Ureter (tissue), 1 donor: ENCODE results near the gene CCDC179. TPM values are rescaled to one million over a fixed set of nuclear protein-coding genes. Genes with fewer than 3 reads are reported as not detected.

Source experiments
- DNase-seq: peaks from one replicate; pipeline ENCODE4 v3.0.0-alpha.2; 2020; ENCODE audit warnings: low spot score
- total RNA-seq: library from RNA; stranded (reverse); gene quantifications from one replicate; pipeline ENCODE4 v1.2.4, GENCODE V29; 2023
- donor health status: DM: yes; HTN: yes; CAD: no.

The CCDC179 gene
- total RNA-seq, 1 donor from 2014 or later, result not detected

DNA sequence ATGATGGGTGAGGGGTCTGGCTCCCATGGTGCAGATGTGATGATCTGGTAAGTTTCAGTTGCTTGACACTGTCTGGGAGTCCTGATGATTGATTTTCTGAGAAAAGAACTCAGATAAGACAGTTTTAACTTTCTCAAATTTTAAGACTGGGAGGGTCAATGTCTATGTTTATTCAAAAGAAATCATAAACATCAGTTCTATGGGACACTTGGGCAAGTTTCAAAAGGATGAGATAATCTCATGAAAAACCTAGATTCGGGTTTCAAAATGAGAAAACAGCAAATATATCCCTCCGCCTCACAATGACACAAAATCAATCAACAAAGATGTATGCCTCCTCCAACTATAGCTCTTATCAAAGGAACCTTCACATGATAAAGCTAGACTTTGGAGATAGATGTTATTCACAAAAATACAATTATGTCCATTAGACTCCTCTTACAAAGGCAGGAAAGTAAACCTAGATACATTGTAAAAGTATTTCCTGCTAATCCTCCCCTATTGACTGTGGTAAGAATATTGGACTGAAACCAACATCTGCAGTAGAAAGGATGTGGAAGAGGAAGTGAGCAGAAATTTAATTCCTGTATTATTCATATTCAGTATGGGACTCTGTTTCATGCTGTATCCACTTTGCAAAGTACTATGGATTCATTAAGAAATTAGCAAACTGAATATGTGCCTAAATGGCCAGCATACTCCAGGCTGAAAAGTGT is 52.3 kb downstream of the CCDC179 start:
- no peak for DNase-seq

DNA sequence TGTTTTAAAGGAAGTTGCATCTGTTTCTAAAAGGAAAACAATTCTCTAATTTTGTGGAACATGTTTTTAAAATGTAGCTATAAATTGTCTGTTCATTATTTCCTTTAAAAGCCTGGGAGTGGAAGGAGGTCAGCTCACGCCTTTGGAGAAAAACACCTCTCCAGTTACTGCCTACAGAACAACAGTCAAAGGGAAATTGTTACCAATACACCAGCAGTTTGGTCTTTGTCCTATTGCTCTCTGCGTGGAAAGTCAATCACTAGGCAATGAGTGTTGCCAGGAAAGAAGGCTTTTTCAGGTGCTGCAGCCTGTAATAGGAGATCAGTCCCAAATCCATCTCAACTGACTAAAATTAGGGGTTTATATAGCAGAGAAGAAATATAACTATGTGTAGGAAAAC is 52.9 kb downstream of the CCDC179 start:
- no peak for DNase-seq

DNA sequence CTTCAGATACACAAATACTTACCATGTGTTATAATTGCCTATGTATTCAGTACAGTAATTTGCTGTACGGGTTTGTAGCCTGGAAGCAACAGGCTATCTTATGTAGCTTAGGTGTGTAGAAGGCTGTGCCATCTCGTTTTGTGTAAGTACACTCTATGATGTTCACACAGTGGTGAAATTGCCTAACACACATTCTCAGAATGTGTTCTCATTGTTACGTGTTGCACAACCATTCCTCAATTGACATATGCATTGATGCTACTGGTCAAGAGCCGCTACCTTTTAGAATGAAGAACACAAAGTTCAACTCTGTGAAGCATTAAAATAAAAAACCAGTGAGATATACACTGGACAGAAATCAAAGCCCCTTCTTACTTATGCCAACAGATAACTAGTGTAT is 57.4 kb downstream of the CCDC179 start:
- DNase-seq, result no peak

DNA sequence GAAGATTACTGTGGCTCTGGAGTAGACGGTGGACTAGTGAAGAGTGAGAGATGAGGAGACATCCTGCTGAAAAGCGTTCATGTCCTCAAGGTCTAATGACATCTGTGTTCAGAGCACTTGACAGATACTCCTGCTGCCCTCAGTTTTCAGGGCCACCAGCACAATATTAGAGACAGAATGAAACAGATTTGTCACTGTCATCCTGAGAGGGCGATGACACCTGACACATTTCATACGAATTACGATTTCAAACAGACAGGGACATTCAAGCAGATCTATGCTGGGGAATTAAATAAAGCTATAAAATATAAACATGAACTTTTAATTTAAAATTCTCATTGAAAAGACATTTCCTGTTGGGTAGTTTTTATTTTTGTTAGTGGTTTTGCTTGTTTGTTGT is 59.8 kb downstream of the CCDC179 start:
- DNase-seq, result no peak

DNA sequence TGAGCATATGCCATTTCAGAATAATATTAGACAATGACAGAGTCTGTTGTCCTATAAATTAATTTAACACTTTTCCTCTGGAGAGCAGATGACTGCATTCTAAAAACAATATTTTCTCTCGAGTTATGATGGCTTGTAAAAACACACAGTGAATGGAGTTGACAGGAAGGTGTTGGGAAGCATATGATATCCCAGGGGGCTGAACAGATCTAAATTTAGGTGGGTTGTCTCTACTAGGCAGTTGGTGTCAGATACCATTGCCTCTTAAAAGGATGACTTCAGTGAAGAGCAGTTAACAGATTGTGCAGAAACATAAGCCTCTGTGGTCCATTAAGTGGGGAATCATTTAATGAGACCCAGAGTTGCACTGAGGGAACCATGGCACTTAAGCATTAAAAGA is 61.4 kb downstream of the CCDC179 start:
- no peak for DNase-seq

DNA sequence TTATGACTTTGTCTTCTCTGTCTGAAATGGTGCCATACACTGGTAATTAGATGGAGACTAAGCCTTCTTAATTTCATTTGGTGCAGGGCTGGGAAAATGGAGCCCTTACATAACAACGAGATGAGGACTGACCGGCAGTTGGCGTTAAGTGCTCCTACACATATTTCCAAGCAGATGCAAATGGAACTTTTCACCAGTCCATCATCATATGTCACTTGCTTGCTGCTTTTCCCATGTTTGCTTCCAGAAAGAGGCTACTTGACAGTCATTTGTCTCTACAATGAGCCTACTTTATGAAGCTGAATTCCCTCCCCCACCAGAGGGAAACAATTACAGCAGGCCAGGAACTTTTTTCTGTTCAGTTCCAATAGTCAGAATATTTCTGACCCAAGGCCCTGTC is 63.2 kb downstream of the CCDC179 start:
- DNase-seq, result no peak

Other genes with a start within 250 kb of the CCDC179 start
- 17.9 TPM for gene FANCF, start 234.7 kb downstream of the CCDC179 start, total RNA-seq
- 12.6 TPM for gene GAS2, start 193.9 kb downstream of the CCDC179 start, total RNA-seq
- 21.0 TPM for gene SVIP, start 30.7 kb downstream of the CCDC179 start, total RNA-seq